ACC112 (cell line): Measurements from ENCODE around the gene MAP6.

Experiments used
- H2AFZ ChIP-seq: fragments of 200-600 bp; sonication (generic); one replicate; pipeline ENCODE4 v1.6.0; 2017; ENCODE audit warnings: antibody characterized with exemption, low read length; ENCODE audit not compliant: unreplicated experiment
- H3K27ac ChIP-seq: fragments of 200-600 bp; sonication (generic); 2 replicates; pipeline ENCODE4 v1.5.1; 2014; ENCODE audit warnings: low read depth, mild to moderate bottlenecking, antibody characterized with exemption, low read length, moderate library complexity
- H3K27me3 ChIP-seq: fragments of 200-600 bp; sonication (generic); 2 replicates; pipeline ENCODE4 v1.6.1; 2014; ENCODE audit warnings: mild to moderate bottlenecking, antibody characterized with exemption, low read length, moderate library complexity, mixed read lengths; ENCODE audit not compliant: insufficient read depth
- H3K36me3 ChIP-seq: fragments of 200-600 bp; sonication (generic); 2 replicates; pipeline ENCODE4 v1.6.1; 2016; ENCODE audit warnings: mild to moderate bottlenecking, antibody characterized with exemption, low read length, moderate library complexity, mixed read lengths; ENCODE audit not compliant: insufficient read depth
- H3K4me1 ChIP-seq: fragments of 200-600 bp; sonication (generic); one replicate; pipeline ENCODE4 v1.6.1; 2016; ENCODE audit warnings: low read length, mixed read lengths; ENCODE audit not compliant: insufficient read depth, unreplicated experiment, control insufficient read depth
- H3K4me3 ChIP-seq: fragments of 200-600 bp; sonication (generic); 2 replicates; pipeline ENCODE4 v1.5.1; 2014; ENCODE audit warnings: mild to moderate bottlenecking, low read depth, low read length
- H3K79me2 ChIP-seq: fragments of 200-600 bp; sonication (generic); one replicate; pipeline ENCODE4 v1.6.0; 2016; ENCODE audit warnings: low read length; ENCODE audit not compliant: control insufficient read depth, unreplicated experiment, insufficient read depth

The MAP6 gene

GRCh38 chr11:75582895-75583717 is 85.7 kb downstream of the MAP6 start:
- Histone ChIP-seq H3K27ac (peak overlapping the region; percentile 62), H2AFZ (peak overlapping the region; percentile 81), H3K36me3 (no peaks in the 10 kb centered on the region), H3K79me2 (no peaks in the 10 kb centered on the region), H3K4me1 (peaks cover 8% of the 10 kb centered on the region), H3K4me3 (peak overlapping the region; percentile 76), H3K27me3 (no peaks in the 10 kb centered on the region)

- Histone ChIP-seq H3K27me3 (no peaks in the 10 kb centered on the region), H3K27ac (peak overlapping the region; percentile 62), H2AFZ (peak overlapping the region; percentile 80), H3K36me3 (no peaks in the 10 kb centered on the region), H3K4me3 (peak overlapping the region; percentile 76), H3K79me2 (no peaks in the 10 kb centered on the region), H3K4me1 (peaks cover 8% of the 10 kb centered on the region)
Observed at GRCh38 chr11:75582506-75582894, 86.3 kb downstream of the MAP6 start.

GRCh38 chr11:75579841-75580240 is 89.0 kb downstream of the MAP6 start:
- no peak overlapping the region for H2AFZ ChIP-seq
- H3K36me3 ChIP-seq: no peaks in the 10 kb centered on the region
- H3K4me1 ChIP-seq: peaks cover 24% of the 10 kb centered on the region
- H3K27me3 ChIP-seq: no peaks in the 10 kb centered on the region
- no peak overlapping the region for H3K27ac ChIP-seq
- H3K79me2 ChIP-seq: no peaks in the 10 kb centered on the region
- no peak overlapping the region for H3K4me3 ChIP-seq

- Histone ChIP-seq H3K27ac (no peak overlapping the region), H2AFZ (no peak overlapping the region), H3K4me3 (no peak overlapping the region), H3K36me3 (0 out of 2 replicates have a peak, but pooled peaks cover 8% of the 10 kb centered on the region), H3K27me3 (no peaks in the 10 kb centered on the region), H3K79me2 (no peaks in the 10 kb centered on the region), H3K4me1 (peaks cover 24% of the 10 kb centered on the region)
Observed at GRCh38 chr11:75578977-75579376, 89.9 kb downstream of the MAP6 start.

- peaks cover 26% of the 10 kb centered on the region; the same call in 1 of the 2 replicates for H3K36me3 ChIP-seq
- H3K4me1 ChIP-seq: peaks cover 19% of the 10 kb centered on the region
- H3K4me3 ChIP-seq: no peak overlapping the region
- no peak overlapping the region for H3K27ac ChIP-seq
- no peaks in the 10 kb centered on the region for H3K27me3 ChIP-seq
- no peak overlapping the region for H2AFZ ChIP-seq
- no peaks in the 10 kb centered on the region for H3K79me2 ChIP-seq
Observed at GRCh38 chr11:75577207-75577606, 91.6 kb downstream of the MAP6 start.

GRCh38 chr11:75576499-75576918 is 92.3 kb downstream of the MAP6 start:
- H2AFZ ChIP-seq: no peak overlapping the region

GRCh38 chr11:75576017-75576416 is 92.8 kb downstream of the MAP6 start:
- no peak overlapping the region for H2AFZ ChIP-seq
- H3K27me3 ChIP-seq: no peaks in the 10 kb centered on the region
- H3K36me3 ChIP-seq: peaks cover 38% of the 10 kb centered on the region
- no peak overlapping the region for H3K4me3 ChIP-seq
- H3K79me2 ChIP-seq: no peaks in the 10 kb centered on the region
- H3K4me1 ChIP-seq: peaks cover 16% of the 10 kb centered on the region
- no peak overlapping the region for H3K27ac ChIP-seq

More at GRCh38 chr11:75576499-75576918, 92.3 kb downstream of the MAP6 start:
- Histone ChIP-seq H3K27me3 (no peaks in the 10 kb centered on the region), H3K4me3 (no peak overlapping the region), H3K27ac (peak overlapping the region; percentile 50; the same call in 1 of the 2 replicates), H3K79me2 (no peaks in the 10 kb centered on the region), H3K4me1 (peaks cover 16% of the 10 kb centered on the region), H3K36me3 (peaks cover 33% of the 10 kb centered on the region; the same call in 1 of the 2 replicates)

- peaks cover 16% of the 10 kb centered on the region for H3K4me1 ChIP-seq
- no peak overlapping the region for H3K27ac ChIP-seq
- no peaks in the 10 kb centered on the region for H3K27me3 ChIP-seq
- peaks cover 9% of the 10 kb centered on the region for H3K79me2 ChIP-seq
- peaks cover 48% of the 10 kb centered on the region for H3K36me3 ChIP-seq
- no peak overlapping the region for H3K4me3 ChIP-seq
- no peak overlapping the region for H2AFZ ChIP-seq
Observed at GRCh38 chr11:75574698-75575602, 93.9 kb downstream of the MAP6 start.

GRCh38 chr11:75572744-75573143 is 96.1 kb downstream of the MAP6 start:
- Histone ChIP-seq H3K27ac (no peak overlapping the region), H3K4me3 (no peak overlapping the region), H3K27me3 (no peaks in the 10 kb centered on the region), H3K79me2 (peaks cover 26% of the 10 kb centered on the region), H3K36me3 (peaks cover 66% of the 10 kb centered on the region), H2AFZ (no peak overlapping the region), H3K4me1 (peaks cover 20% of the 10 kb centered on the region)

- H3K4me1 ChIP-seq: peaks cover 25% of the 10 kb centered on the region
Observed at GRCh38 chr11:75571625-75572024, 97.2 kb downstream of the MAP6 start.

More at GRCh38 chr11:75571625-75572024, 97.2 kb downstream of the MAP6 start:
- H3K27ac ChIP-seq: no peak overlapping the region
- peaks cover 70% of the 10 kb centered on the region for H3K36me3 ChIP-seq
- no peak overlapping the region for H3K4me3 ChIP-seq
- H2AFZ ChIP-seq: no peak overlapping the region
- H3K79me2 ChIP-seq: peaks cover 37% of the 10 kb centered on the region
- no peaks in the 10 kb centered on the region for H3K27me3 ChIP-seq
